ENCODE results near the gene GATAD2B.

The GATAD2B gene

DNA sequence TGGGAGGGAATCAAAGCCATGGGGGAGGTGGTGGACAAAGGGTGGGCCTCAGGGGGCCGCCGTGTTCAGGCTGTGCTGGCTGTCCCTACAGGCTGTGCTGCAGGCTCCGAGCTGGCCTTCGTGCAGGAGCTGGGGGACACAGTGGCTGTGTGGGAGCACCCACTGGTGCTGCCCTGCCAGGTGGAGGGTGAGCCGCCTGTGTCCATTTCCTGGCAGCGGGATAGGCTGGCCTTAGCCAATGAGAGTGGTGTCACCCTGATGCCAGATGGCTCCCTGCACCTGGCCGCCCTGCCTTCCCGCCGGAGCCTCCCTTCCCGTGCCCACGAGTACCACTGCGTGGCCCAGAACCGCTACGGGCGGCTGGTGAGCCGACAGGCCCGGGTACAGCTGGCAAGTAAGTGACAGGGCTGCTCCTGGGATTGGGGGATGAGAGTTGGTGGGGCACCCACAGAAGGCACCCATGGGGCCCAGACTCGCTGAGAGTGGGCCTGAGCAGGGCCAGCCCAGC is 127.4 kb downstream of the GATAD2B start:
- no peak for DNase-seq (ENCODE audit: low read depth)
- TF ChIP-seq, protein P1, sequence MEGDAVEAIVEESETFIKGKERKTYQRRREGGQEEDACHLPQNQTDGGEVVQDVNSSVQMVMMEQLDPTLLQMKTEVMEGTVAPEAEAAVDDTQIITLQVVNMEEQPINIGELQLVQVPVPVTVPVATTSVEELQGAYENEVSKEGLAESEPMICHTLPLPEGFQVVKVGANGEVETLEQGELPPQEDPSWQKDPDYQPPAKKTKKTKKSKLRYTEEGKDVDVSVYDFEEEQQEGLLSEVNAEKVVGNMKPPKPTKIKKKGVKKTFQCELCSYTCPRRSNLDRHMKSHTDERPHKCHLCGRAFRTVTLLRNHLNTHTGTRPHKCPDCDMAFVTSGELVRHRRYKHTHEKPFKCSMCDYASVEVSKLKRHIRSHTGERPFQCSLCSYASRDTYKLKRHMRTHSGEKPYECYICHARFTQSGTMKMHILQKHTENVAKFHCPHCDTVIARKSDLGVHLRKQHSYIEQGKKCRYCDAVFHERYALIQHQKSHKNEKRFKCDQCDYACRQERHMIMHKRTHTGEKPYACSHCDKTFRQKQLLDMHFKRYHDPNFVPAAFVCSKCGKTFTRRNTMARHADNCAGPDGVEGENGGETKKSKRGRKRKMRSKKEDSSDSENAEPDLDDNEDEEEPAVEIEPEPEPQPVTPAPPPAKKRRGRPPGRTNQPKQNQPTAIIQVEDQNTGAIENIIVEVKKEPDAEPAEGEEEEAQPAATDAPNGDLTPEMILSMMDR (conservative IDR thresholded peaks at IDR 0.05; ENCODE audit: low read depth, low read length), result no peak

GRCh38 chr1:153794624-153795329 is 128.0 kb downstream of the GATAD2B start:
- no peak overlapping the region for H3K4me3 ChIP-seq (ENCODE audit: low read length)
- DNase-seq (ENCODE audit: low read depth), result no peak
- TF ChIP-seq, protein P1 (conservative IDR thresholded peaks at IDR 0.05; ENCODE audit: low read depth, low read length), result no peak

More for the DNA sequence above, 127.4 kb downstream of the GATAD2B start:
- H3K4me3 ChIP-seq (ENCODE audit: low read length), result no peak overlapping the region

GRCh38 chr1:153793973-153794615 is 128.7 kb downstream of the GATAD2B start:
- DNase-seq (ENCODE audit: low read depth), result no peak
- no peak overlapping the region for H3K4me3 ChIP-seq (ENCODE audit: low read length)
- TF ChIP-seq, protein P1 (conservative IDR thresholded peaks at IDR 0.05; ENCODE audit: low read depth, low read length), result no peak

GRCh38 chr1:153793261-153793972 is 129.4 kb downstream of the GATAD2B start:
- TF ChIP-seq, protein P1 (conservative IDR thresholded peaks at IDR 0.05; ENCODE audit: low read depth, low read length), result no peak
- no peak for DNase-seq (ENCODE audit: low read depth)
- no peak overlapping the region for H3K4me3 ChIP-seq (ENCODE audit: low read length)

GRCh38 chr1:153792631-153793041 is 130.1 kb downstream of the GATAD2B start:
- TF ChIP-seq, protein P1 (conservative IDR thresholded peaks at IDR 0.05; ENCODE audit: low read depth, low read length), result no peak
- DNase-seq (ENCODE audit: low read depth), result no peak
- H3K4me3 ChIP-seq (ENCODE audit: low read length), result no peak overlapping the region

DNA sequence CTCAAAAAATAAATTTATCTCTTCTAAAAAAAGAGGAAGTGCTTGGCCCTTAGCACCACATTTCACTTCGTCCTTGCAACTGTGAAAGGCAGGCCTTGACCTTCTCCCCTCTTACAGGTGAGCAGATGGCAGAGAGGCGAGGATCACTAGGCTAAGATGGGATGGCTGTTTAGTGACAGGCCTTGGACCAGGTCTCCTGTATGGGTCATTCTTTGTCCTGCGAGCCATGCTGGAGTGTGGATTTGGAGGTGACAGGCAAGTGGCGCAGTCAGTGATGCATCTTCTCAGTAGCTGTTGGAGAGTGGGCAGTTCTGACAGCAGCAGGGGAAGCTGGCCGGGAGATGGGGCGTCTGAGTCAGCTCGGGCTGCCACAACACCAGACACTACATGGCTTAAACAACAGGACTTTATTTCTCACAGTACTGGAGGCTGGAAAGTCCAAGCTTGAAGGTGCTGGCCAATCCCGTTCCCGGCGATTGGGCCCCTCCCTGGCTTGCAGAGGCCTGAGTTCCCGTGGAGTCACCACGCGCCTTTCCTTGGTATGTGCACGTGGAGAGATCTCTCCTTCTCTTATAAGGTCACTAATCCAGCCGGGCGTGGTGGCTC is 131.0 kb downstream of the GATAD2B start:
- DNase-seq (ENCODE audit: low read depth), result peak; percentile 55
- TF ChIP-seq, protein P1 (conservative IDR thresholded peaks at IDR 0.05; ENCODE audit: low read depth, low read length), result peak; percentile 12
- H3K4me3 ChIP-seq (ENCODE audit: low read length), result no peak overlapping the region

Data from retinal pigment epithelial cell (primary cell).